Measurements from ENCODE around the gene MERTK. TPM values are rescaled to one million over a fixed set of nuclear protein-coding genes. Genes with fewer than 3 reads are reported as not detected.
A peak's percentile ranks its signal among the peaks of the same experiment; 100 is the strongest.

The MERTK gene
- total RNA-seq, 1 experiment from 2014 or later = 39.2 TPM

DNA sequence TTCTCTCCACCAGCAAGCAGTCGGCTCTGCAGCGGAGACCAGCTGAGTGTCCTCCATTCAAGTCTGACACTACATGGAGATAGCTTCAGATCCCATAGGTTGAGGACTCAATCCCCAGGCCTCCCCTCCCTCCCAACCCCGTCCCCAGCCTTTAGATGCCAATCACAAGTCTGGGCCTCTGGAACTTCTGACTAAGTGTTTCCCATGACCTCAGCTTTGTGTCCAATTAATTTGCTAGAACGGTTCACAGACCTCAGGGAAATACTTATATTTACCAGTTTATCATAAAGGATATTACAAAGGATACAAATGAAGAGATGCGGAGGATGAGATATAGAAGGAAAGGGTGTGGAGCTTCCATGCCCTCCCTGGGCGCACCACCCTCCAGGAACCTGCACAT lies 77.4 kb downstream of the MERTK start:
- H3K27me3 ChIP-seq (replicated peaks; ENCODE audit: control insufficient read depth, insufficient read depth, low read length) = no peaks in the 10 kb centered on the region
- no peak overlapping the region for H3K4me3 ChIP-seq (ENCODE audit: low read depth, low read length)
- peak overlapping the region; percentile 39 for H3K4me3 Mint-ChIP-seq (ENCODE audit: unreplicated experiment)
- H3K9me3 ChIP-seq = no peaks in the 10 kb centered on the region
- peaks cover 55% of the 10 kb centered on the region for H3K36me3 Mint-ChIP-seq (ENCODE audit: insufficient read depth, unreplicated experiment)
- no peaks in the 10 kb centered on the region; the same call in 1 of the 2 replicates for H3K36me3 ChIP-seq (ENCODE audit: control insufficient read depth, insufficient read depth, low read length)
- TF ChIP-seq, protein P1, sequence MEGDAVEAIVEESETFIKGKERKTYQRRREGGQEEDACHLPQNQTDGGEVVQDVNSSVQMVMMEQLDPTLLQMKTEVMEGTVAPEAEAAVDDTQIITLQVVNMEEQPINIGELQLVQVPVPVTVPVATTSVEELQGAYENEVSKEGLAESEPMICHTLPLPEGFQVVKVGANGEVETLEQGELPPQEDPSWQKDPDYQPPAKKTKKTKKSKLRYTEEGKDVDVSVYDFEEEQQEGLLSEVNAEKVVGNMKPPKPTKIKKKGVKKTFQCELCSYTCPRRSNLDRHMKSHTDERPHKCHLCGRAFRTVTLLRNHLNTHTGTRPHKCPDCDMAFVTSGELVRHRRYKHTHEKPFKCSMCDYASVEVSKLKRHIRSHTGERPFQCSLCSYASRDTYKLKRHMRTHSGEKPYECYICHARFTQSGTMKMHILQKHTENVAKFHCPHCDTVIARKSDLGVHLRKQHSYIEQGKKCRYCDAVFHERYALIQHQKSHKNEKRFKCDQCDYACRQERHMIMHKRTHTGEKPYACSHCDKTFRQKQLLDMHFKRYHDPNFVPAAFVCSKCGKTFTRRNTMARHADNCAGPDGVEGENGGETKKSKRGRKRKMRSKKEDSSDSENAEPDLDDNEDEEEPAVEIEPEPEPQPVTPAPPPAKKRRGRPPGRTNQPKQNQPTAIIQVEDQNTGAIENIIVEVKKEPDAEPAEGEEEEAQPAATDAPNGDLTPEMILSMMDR (IDR thresholded peaks at IDR 0.05; ENCODE audit: insufficient read depth in 1 of 2, low read depth in 1 of 2, low read length in 1 of 2, severe bottlenecking in 1 of 2, unreplicated experiment in 1 of 2) = no peak
- H3K9me3 Mint-ChIP-seq (ENCODE audit: unreplicated experiment) = no peaks in the 10 kb centered on the region
- CTCF ChIA-PET = no interaction called here
- H3K4me1 ChIP-seq = peaks cover 39% of the 10 kb centered on the region
- no peak for DNase-seq
- POLR2A ChIA-PET = no interaction called here
- H3K27ac Mint-ChIP-seq (ENCODE audit: unreplicated experiment) = peak overlapping the region; percentile 63
- H3K4me1 Mint-ChIP-seq (ENCODE audit: low read depth, unreplicated experiment) = peaks cover 37% of the 10 kb centered on the region
- H3K27me3 Mint-ChIP-seq (ENCODE audit: insufficient read depth, unreplicated experiment) = no peaks in the 10 kb centered on the region
- BruUV-seq (replicated peaks) = no TSS peak
- intact Hi-C loops (cut with micrococcal nuclease; ENCODE audit: unreplicated experiment) = loop anchor here (5.0 kb wide), 1 partner anchor 74 kb away; no protein-coding TSS in a partner anchor

DNA sequence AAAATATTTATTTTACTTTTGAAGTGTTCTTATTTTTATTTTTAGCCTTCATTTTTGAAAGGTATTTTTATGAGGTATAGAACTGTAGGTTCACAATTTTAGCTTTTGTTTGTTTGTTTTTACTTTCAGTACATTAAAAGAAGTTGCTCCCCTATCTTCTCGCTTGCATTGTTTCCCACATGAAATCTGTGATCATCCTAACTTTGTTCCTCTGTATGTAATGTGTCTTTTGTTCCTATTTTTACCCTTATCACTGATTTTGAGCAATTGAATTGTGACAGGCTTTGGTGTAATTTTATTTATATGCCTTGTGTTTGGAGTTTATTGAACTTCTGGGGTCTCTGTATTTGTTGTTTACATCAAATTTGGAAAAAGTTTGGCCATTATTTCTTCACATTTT lies 78.8 kb downstream of the MERTK start:
- no peak overlapping the region for H3K27ac Mint-ChIP-seq (ENCODE audit: unreplicated experiment)
- BruUV-seq (replicated peaks) = no TSS peak
- ChIA-PET POLR2A (no interaction called here), CTCF (no interaction called here)
- no peak overlapping the region for H3K4me3 ChIP-seq (ENCODE audit: low read depth, low read length)
- H3K27me3 Mint-ChIP-seq (ENCODE audit: insufficient read depth, unreplicated experiment) = no peaks in the 10 kb centered on the region
- H3K36me3 ChIP-seq (ENCODE audit: control insufficient read depth, insufficient read depth, low read length) = no peaks in the 10 kb centered on the region; the same call in none of the 2 replicates
- no peaks in the 10 kb centered on the region for H3K9me3 Mint-ChIP-seq (ENCODE audit: unreplicated experiment)
- peaks cover 39% of the 10 kb centered on the region for H3K4me1 ChIP-seq
- peaks cover 52% of the 10 kb centered on the region for H3K36me3 Mint-ChIP-seq (ENCODE audit: insufficient read depth, unreplicated experiment)
- no peaks in the 10 kb centered on the region for H3K9me3 ChIP-seq
- peaks cover 37% of the 10 kb centered on the region for H3K4me1 Mint-ChIP-seq (ENCODE audit: low read depth, unreplicated experiment)
- TF ChIP-seq, protein P1 (IDR thresholded peaks at IDR 0.05; ENCODE audit: insufficient read depth in 1 of 2, low read depth in 1 of 2, low read length in 1 of 2, severe bottlenecking in 1 of 2, unreplicated experiment in 1 of 2) = no peak
- intact Hi-C loops (cut with micrococcal nuclease; ENCODE audit: unreplicated experiment) = loop anchor here (5.0 kb wide), 1 partner anchor 75 kb away; no protein-coding TSS in a partner anchor
- H3K27me3 ChIP-seq (replicated peaks; ENCODE audit: control insufficient read depth, insufficient read depth, low read length) = no peaks in the 10 kb centered on the region
- no peak for DNase-seq
- no peak overlapping the region for H3K4me3 Mint-ChIP-seq (ENCODE audit: unreplicated experiment)

DNA sequence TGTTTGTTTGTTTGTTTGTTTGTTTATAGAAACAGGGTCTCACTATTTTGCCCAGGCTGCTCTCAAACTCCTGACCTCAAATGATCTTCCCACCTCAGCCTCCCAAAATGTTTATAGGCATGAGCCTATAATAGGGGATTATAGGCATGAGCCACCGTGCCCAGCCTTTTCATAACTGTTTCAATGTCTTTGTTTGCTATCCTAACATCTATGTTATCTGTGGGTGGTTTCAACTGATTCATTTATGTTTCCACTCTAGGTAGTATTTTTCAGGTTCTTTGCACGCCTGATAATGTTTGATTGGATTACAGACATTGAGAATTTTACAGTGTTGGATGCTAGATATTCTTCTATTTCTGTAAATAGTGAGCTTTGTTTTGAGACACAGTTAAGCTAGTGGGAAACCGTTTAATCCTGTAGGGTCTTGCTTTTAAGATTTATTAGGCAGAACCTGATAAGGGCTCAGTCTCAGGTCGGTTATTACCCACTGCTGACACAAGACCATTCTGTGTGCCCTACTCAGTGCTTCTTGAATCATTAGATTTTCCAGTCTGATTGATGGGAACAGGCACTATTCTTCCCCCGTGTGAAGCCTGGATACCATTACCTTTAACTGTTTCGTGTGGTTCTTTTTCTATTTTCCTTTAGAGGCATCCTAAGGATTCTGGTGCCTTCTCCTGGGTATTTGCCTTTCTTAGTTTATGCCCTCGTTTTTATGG lies 80.2 kb downstream of the MERTK start:
- H3K27ac Mint-ChIP-seq (ENCODE audit: unreplicated experiment) = no peak overlapping the region
- H3K9me3 Mint-ChIP-seq (ENCODE audit: unreplicated experiment) = no peaks in the 10 kb centered on the region
- Histone ChIP-seq H3K4me3 (ENCODE audit: low read depth, low read length) (no peak overlapping the region), H3K9me3 (no peaks in the 10 kb centered on the region), H3K4me1 (peaks cover 41% of the 10 kb centered on the region), H3K36me3 (ENCODE audit: control insufficient read depth, insufficient read depth, low read length) (peaks cover 3% of the 10 kb centered on the region), H3K27me3 (replicated peaks; ENCODE audit: control insufficient read depth, insufficient read depth, low read length) (no peaks in the 10 kb centered on the region)
- no peak for DNase-seq
- CTCF ChIA-PET = interaction anchor here (0.7 kb wide), 1 partner anchor 9 kb away, joined by 3 read pairs; no protein-coding TSS in a partner anchor
- no TSS peak for BruUV-seq (replicated peaks)
- TF ChIP-seq, protein P1 (IDR thresholded peaks at IDR 0.05; ENCODE audit: insufficient read depth in 1 of 2, low read depth in 1 of 2, low read length in 1 of 2, severe bottlenecking in 1 of 2, unreplicated experiment in 1 of 2) = no peak
- peaks cover 66% of the 10 kb centered on the region for H3K36me3 Mint-ChIP-seq (ENCODE audit: insufficient read depth, unreplicated experiment)
- peaks cover 39% of the 10 kb centered on the region for H3K4me1 Mint-ChIP-seq (ENCODE audit: low read depth, unreplicated experiment)
- POLR2A ChIA-PET = no interaction called here
- H3K27me3 Mint-ChIP-seq (ENCODE audit: insufficient read depth, unreplicated experiment) = no peaks in the 10 kb centered on the region
- intact Hi-C loops (cut with micrococcal nuclease; ENCODE audit: unreplicated experiment) = loop anchor here (5.0 kb wide), 1 partner anchor 76 kb away; no protein-coding TSS in a partner anchor
- H3K4me3 Mint-ChIP-seq (ENCODE audit: unreplicated experiment) = no peak overlapping the region

Data from Caco-2 (cell line).